GM19452 (cell line): Measurements from ENCODE around the gene TDRD12.
"Not testable (repeated sequence)": the region's sequence is repeated elsewhere in the genome, so short reads cannot be mapped to it uniquely, and the experiment has no call there.

ENCODE experiments used
- ATAC-seq: cut with Tn5 transposase; IDR thresholded peaks from one replicate; pipeline ENCODE4 v1.9.1; 2021; ENCODE audit not compliant: unreplicated experiment

Gene TDRD12

GRCh38 chr19:32693151-32694108 is 26.1 kb upstream of the TDRD12 start:
- ATAC-seq, result not testable (repeated sequence)

- ATAC-seq, result not testable (repeated sequence)
These were observed 25.3 kb upstream of the TDRD12 start for GRCh38 chr19:32694316-32694715.

- not testable (repeated sequence) for ATAC-seq
These were observed 24.7 kb upstream of the TDRD12 start for GRCh38 chr19:32694851-32695250.

GRCh38 chr19:32695506-32695905 is 24.1 kb upstream of the TDRD12 start:
- not testable (repeated sequence) for ATAC-seq

- not testable (repeated sequence) for ATAC-seq
These were observed 22.8 kb upstream of the TDRD12 start for GRCh38 chr19:32696771-32697170.

- ATAC-seq, result not testable (repeated sequence)
These were observed 19.4 kb upstream of the TDRD12 start for GRCh38 chr19:32700129-32700528.

GRCh38 chr19:32702010-32702409 is 17.6 kb upstream of the TDRD12 start:
- ATAC-seq, result no peak

- not testable (repeated sequence) for ATAC-seq
These were observed 15.6 kb upstream of the TDRD12 start for GRCh38 chr19:32704006-32704405.

- ATAC-seq, result no peak
These were observed 11.1 kb upstream of the TDRD12 start for GRCh38 chr19:32708457-32708856.

GRCh38 chr19:32709032-32709431 is 10.5 kb upstream of the TDRD12 start:
- no peak for ATAC-seq

GRCh38 chr19:32711747-32712146 is 7.8 kb upstream of the TDRD12 start:
- ATAC-seq, result no peak

GRCh38 chr19:32716203-32716602 is 3.4 kb upstream of the TDRD12 start:
- ATAC-seq, result not testable (repeated sequence)

- no peak for ATAC-seq
These were observed 2.1 kb upstream of the TDRD12 start for GRCh38 chr19:32717496-32717895.

GRCh38 chr19:32718286-32718685 is 1.3 kb upstream of the TDRD12 start:
- ATAC-seq, result no peak

GRCh38 chr19:32720216-32720935 is 809 bp downstream of the TDRD12 start:
- ATAC-seq, result no peak

GRCh38 chr19:32720936-32721250 is 1.3 kb downstream of the TDRD12 start:
- no peak for ATAC-seq

GRCh38 chr19:32735936-32736335 is 16.4 kb downstream of the TDRD12 start:
- ATAC-seq, result no peak

GRCh38 chr19:32743021-32743420 is 23.5 kb downstream of the TDRD12 start:
- ATAC-seq, result no peak

GRCh38 chr19:32743447-32743846 is 23.9 kb downstream of the TDRD12 start:
- no peak for ATAC-seq

GRCh38 chr19:32744555-32745325 is 25.2 kb downstream of the TDRD12 start:
- no peak for ATAC-seq

GRCh38 chr19:32745594-32746251 is 26.2 kb downstream of the TDRD12 start:
- ATAC-seq, result not testable (repeated sequence)
